Trophoblast cell (in vitro differentiated cells and primary cell): ENCODE results near the gene PLET1.

ENCODE experiments used
- DNase-seq, 2 donors: peaks; one replicate each; pipeline ENCODE4 v3.0.0-alpha.2; 2016
- H2AFZ ChIP-seq: 2 replicates; pipeline ENCODE4 v1.6.1; 2013; ENCODE audit warnings: low read length, moderate library complexity, mild to moderate bottlenecking; ENCODE audit not compliant: insufficient read depth, poor library complexity
- H2AK5ac ChIP-seq: 2 replicates; pipeline ENCODE4 v1.6.1; 2013; ENCODE audit warnings: mild to moderate bottlenecking, low read length
- H2BK120ac ChIP-seq: 2 replicates; pipeline ENCODE4 v1.6.1; 2013; ENCODE audit warnings: low read length, mild to moderate bottlenecking, moderate library complexity; ENCODE audit not compliant: insufficient read depth, poor library complexity
- H2BK12ac ChIP-seq: 2 replicates; pipeline ENCODE4 v1.6.1; 2013; ENCODE audit warnings: mild to moderate bottlenecking, low read length, moderate library complexity
- H2BK5ac ChIP-seq: 2 replicates; pipeline ENCODE4 v1.6.1; 2013; ENCODE audit warnings: low read length, low read depth, moderate library complexity, mild to moderate bottlenecking; ENCODE audit not compliant: poor library complexity
- H3K14ac ChIP-seq: 2 replicates; pipeline ENCODE4 v1.6.1; 2013; ENCODE audit warnings: mild to moderate bottlenecking, low read length
- H3K18ac ChIP-seq: 2 replicates; pipeline ENCODE4 v1.6.1; 2013; ENCODE audit warnings: mild to moderate bottlenecking, low read length
- H3K23ac ChIP-seq: 2 replicates; pipeline ENCODE4 v1.6.1; 2013; ENCODE audit warnings: low read length
- H3K27ac ChIP-seq: 2 replicates; pipeline ENCODE4 v1.5.1; 2013; ENCODE audit warnings: low read depth, mild to moderate bottlenecking, inconsistent platforms, low read length, moderate library complexity
- H3K27me3 ChIP-seq: 2 replicates; pipeline ENCODE4 v1.6.1; 2013; ENCODE audit warnings: inconsistent platforms, mild to moderate bottlenecking, low read length, moderate library complexity; ENCODE audit not compliant: insufficient read depth
- H3K36me3 ChIP-seq, 2 experiments: 1 replicate in 1 of 2; 2 replicates in 1 of 2; pipeline ENCODE4 v1.6.1; 2013; ENCODE audit warnings: low read length in 2 of 2, mild to moderate bottlenecking in 2 of 2, moderate library complexity in 1 of 2; ENCODE audit not compliant: insufficient read depth in 2 of 2, control insufficient read depth in 1 of 2
- H3K4ac ChIP-seq: 2 replicates; pipeline ENCODE4 v1.6.1; 2013; ENCODE audit warnings: low read depth, mild to moderate bottlenecking, low read length, moderate library complexity
- H3K4me1 ChIP-seq, 2 experiments: 1 replicate in 1 of 2; 2 replicates in 1 of 2; pipeline ENCODE4 v1.6.1; 2013; ENCODE audit warnings: low read length in 2 of 2, mild to moderate bottlenecking in 2 of 2, moderate library complexity in 1 of 2; ENCODE audit not compliant: insufficient read depth in 2 of 2, control insufficient read depth in 1 of 2
- H3K4me2 ChIP-seq: 2 replicates; pipeline ENCODE4 v1.6.1; 2013; ENCODE audit warnings: inconsistent platforms, mild to moderate bottlenecking, low read length, moderate library complexity
- H3K4me3 ChIP-seq: 2 replicates; pipeline ENCODE4 v1.5.1; 2013; ENCODE audit warnings: mild to moderate bottlenecking, low read depth, low read length, inconsistent platforms
- H3K79me1 ChIP-seq: one replicate; pipeline ENCODE4 v1.6.1; 2013; ENCODE audit warnings: low read length
- H3K79me2 ChIP-seq: 2 replicates; pipeline ENCODE4 v1.6.1; 2013; ENCODE audit warnings: low read length, mild to moderate bottlenecking; ENCODE audit not compliant: control insufficient read depth, insufficient read depth, poor library complexity
- H3K9ac ChIP-seq: 2 replicates; pipeline ENCODE4 v1.6.1; 2013; ENCODE audit warnings: mild to moderate bottlenecking, low read length
- H3K9me3 ChIP-seq: 2 replicates; pipeline ENCODE4 v1.6.1; 2013; ENCODE audit warnings: low read depth, mild to moderate bottlenecking, control low read depth, inconsistent platforms, low read length; ENCODE audit not compliant: insufficient read depth
- H4K12ac ChIP-seq: 2 replicates; pipeline ENCODE4 v1.6.1; 2013; ENCODE audit warnings: low read depth, mild to moderate bottlenecking, low read length, moderate library complexity
- H4K8ac ChIP-seq: 2 replicates; pipeline ENCODE4 v1.6.1; 2013; ENCODE audit warnings: low read depth, mild to moderate bottlenecking, low read length, moderate library complexity
- H4K91ac ChIP-seq: one replicate; pipeline ENCODE4 v1.6.1; 2013; ENCODE audit warnings: low read depth, mild to moderate bottlenecking, low read length, moderate library complexity
- WGBS: extraction: QIAGEN DNeasy Blood & Tissue Kit; methylation state at CpG from one replicate; pipeline ENCODE4 v1.1.7; 2013; ENCODE audit warnings: missing lambda C conversion rate; ENCODE audit not compliant: insufficient read length, insufficient coverage; ENCODE audit errors: extremely low coverage; 5-methylcytosine and 5-hydroxymethylcytosine counted together

The PLET1 gene

DNA sequence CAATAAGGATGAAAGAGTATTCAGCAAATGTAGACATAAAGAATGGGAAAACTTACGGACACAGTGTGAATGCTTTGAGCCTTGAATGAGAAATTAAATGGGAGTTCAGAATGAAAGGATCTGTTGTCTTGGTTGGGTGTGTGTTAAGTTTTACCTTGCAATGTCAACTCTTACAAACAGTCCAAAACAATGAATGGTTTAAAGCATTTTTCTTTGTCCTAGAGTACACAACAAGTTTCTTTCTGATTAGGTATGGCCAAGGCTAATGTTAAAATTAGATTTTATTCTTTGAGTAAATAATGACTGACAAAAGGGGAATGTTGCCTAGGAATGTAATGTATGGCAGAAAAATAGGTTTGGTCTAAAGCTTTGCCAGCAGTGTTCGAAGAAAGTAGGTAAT lies 32.0 kb downstream of the PLET1 start:
- no peak overlapping the region for H2AK5ac ChIP-seq
- no peak overlapping the region for H2BK5ac ChIP-seq
- H3K27ac ChIP-seq = no peak overlapping the region
- no peak overlapping the region for H3K18ac ChIP-seq
- no peak overlapping the region for H2BK120ac ChIP-seq
- H3K9me3 ChIP-seq = no peaks in the 10 kb centered on the region
- no peaks in the 10 kb centered on the region for H3K27me3 ChIP-seq
- no peak overlapping the region for H3K4ac ChIP-seq
- no peak overlapping the region for H3K23ac ChIP-seq
- peaks cover 16% of the 10 kb centered on the region for H3K79me1 ChIP-seq
- peaks cover 9% of the 10 kb centered on the region in 2 experiments for H3K4me1 ChIP-seq
- no peak overlapping the region for H3K4me3 ChIP-seq
- no CpG with 5 or more reads among the region's 2 CpGs for WGBS
- DNase-seq = no peak
- H4K8ac ChIP-seq = no peak overlapping the region
- H4K91ac ChIP-seq = no peak overlapping the region
- H2BK12ac ChIP-seq = no peak overlapping the region
- H2AFZ ChIP-seq = no peak overlapping the region
- no peak overlapping the region for H3K4me2 ChIP-seq
- H3K9ac ChIP-seq = no peak overlapping the region
- H3K79me2 ChIP-seq = peaks cover 14% of the 10 kb centered on the region
- H3K14ac ChIP-seq = no peak overlapping the region
- no peak overlapping the region for H4K12ac ChIP-seq
- H3K36me3 ChIP-seq = peaks cover 0 to 13% of the 10 kb centered on the region in 2 experiments

DNA sequence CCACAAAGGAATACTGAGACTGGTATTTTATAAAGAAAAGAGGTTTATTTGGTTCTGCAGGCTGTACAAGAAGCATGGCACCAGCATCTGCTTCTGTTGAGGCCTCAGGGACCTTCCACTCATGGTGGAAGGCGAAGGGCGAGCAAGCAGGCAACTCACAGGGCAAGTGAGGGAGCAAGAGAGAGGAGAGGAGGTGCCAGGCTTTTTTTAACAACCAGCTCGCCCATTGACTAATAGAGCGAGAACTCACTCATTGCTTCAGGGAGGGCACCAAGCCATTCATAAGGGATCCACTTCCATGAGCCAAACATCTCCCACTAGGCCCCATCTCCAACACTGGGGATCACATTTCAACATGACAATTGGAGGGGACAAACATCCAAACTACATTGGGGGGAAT lies 33.2 kb downstream of the PLET1 start:
- Histone ChIP-seq H3K18ac (peak overlapping the region; percentile 73), H2AFZ (no peak overlapping the region), H3K79me2 (peaks cover 14% of the 10 kb centered on the region), H2BK120ac (no peak overlapping the region), H2AK5ac (peak overlapping the region; percentile 15), H4K8ac (peak overlapping the region; percentile 75), H3K4me1 (peaks cover 9% of the 10 kb centered on the region in 2 experiments), H3K9me3 (no peaks in the 10 kb centered on the region), H2BK12ac (peak overlapping the region; percentile 18), H3K36me3 (peaks cover 0 to 13% of the 10 kb centered on the region in 2 experiments), H3K27ac (peak overlapping the region; percentile 5), H3K4me3 (no peak overlapping the region), H3K23ac (no peak overlapping the region), H3K79me1 (peaks cover 21% of the 10 kb centered on the region), H3K4me2 (peak overlapping the region; percentile 60), H4K12ac (no peak overlapping the region), H3K4ac (peak overlapping the region; percentile 85), H3K27me3 (no peaks in the 10 kb centered on the region), H3K9ac (no peak overlapping the region), H2BK5ac (peak overlapping the region; percentile 60), H3K14ac (peak overlapping the region; percentile 65), H4K91ac (peak overlapping the region; percentile 25)
- no CpG with 5 or more reads among the region's 4 CpGs for WGBS
- no peak for DNase-seq

DNA sequence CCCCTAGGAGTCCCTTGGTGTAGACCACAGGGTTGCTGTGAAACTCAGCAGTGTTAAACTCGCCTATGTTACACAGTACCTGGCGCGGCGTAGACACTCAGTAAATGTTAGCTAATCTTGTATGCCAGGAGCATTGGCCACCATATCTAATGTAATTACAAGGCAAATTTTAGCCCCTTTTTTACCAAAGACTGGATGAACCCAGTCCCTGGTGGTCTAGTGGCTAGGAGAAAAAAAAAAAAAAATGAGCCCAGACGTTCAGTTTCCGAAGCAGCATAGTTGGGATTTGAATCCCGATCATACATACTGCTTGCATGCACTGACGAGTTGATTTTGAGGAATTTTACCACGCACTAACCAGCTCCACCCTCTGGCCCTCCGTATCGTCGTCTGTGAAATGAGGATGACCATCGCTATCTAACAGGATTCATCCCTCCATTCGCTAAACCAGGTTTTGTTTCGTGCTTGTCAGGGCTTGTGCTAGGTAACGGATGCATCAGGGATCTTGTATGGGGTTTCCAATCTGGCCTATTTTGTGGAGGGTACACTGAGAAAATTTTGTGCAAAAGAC lies 33.7 kb downstream of the PLET1 start:
- Histone ChIP-seq H3K4ac (peak overlapping the region; percentile 85), H3K79me2 (peaks cover 18% of the 10 kb centered on the region), H3K4me2 (peak overlapping the region; percentile 60), H2BK120ac (peak overlapping the region; percentile 52), H3K18ac (peak overlapping the region; percentile 74), H3K14ac (peak overlapping the region; percentile 70), H2BK12ac (no peak overlapping the region), H2AFZ (peak overlapping the region; percentile 14), H2BK5ac (peak overlapping the region; percentile 73), H3K4me1 (peaks cover 14% of the 10 kb centered on the region in 2 experiments), H3K9ac (peak overlapping the region; percentile 94), H3K4me3 (peak overlapping the region; percentile 95), H3K27ac (peak overlapping the region; percentile 98), H2AK5ac (peak overlapping the region; percentile 3), H4K12ac (peak overlapping the region; percentile 82), H3K79me1 (peaks cover 27% of the 10 kb centered on the region), H4K91ac (peak overlapping the region; percentile 86), H3K23ac (peak overlapping the region; percentile 55), H3K9me3 (no peaks in the 10 kb centered on the region), H4K8ac (peak overlapping the region; percentile 87), H3K27me3 (no peaks in the 10 kb centered on the region), H3K36me3 (peaks cover 0 to 11% of the 10 kb centered on the region in 2 experiments)
- WGBS = no CpG with 5 or more reads among the region's 16 CpGs
- peak; percentile 23 to 36 for DNase-seq

DNA sequence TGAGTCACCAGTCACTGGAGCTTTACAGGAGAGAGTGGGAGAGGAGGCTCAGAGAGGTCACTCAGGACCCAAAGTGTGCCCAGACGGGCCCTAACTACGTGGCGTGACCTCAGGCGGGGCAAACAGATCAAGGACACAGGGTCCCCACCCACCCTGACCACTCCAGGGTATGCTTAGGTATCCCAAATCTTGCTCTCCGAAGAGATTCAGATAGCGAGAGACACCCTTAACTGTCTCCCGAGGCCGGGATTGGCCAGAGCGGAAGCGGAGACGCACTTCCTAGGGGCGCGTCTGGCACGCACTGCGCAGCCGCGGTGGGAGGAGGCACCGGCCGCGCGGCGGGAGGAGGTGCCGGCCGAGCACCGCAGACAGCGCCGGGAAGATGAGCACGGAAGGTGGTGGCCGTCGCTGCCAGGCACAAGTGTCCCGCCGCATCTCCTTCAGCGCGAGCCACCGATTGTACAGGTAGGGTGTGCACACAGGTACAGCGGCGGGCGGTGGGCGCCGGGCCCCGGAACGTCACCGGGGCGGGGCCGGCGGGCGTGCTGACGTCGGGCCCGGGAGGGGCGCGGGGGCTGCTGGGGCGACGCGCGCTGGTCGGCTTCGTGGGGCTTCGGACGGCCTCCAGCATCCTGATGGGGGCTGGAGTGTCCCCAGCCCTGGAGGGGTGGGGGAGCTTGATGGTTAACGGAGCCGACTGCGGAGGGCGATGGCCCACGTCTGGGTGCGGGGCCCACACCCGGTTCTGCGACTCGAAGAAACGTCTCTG lies 34.4 kb downstream of the PLET1 start, which contains the start of gene PTS:
Gene PTS, plus strand, starts transcription at position 367 of the 769 bp plus-strand sequence. Its CDS starts 16 bp downstream, at position 383.
- Histone ChIP-seq H3K79me2 (peaks cover 18% of the 10 kb centered on the region), H3K4me2 (peak within 1 kb of the TSS; percentile 60), H2AK5ac (peak within 1 kb of the TSS; percentile 11), H3K23ac (peak within 1 kb of the TSS; percentile 55), H2BK12ac (peak within 1 kb of the TSS; percentile 29), H2BK120ac (peak within 1 kb of the TSS; percentile 65), H3K4me1 (peaks cover 15 to 19% of the 10 kb centered on the region in 2 experiments), H3K9me3 (no peaks in the 10 kb centered on the region), H3K4me3 (peak within 1 kb of the TSS; percentile 95), H3K4ac (peak within 1 kb of the TSS; percentile 85), H2AFZ (peak within 1 kb of the TSS; percentile 64), H3K79me1 (peaks cover 31% of the 10 kb centered on the region), H2BK5ac (peak within 1 kb of the TSS; percentile 88), H3K27ac (peak within 1 kb of the TSS; percentile 98), H4K91ac (peak within 1 kb of the TSS; percentile 86), H4K8ac (peak within 1 kb of the TSS; percentile 87), H4K12ac (peak within 1 kb of the TSS; percentile 82), H3K27me3 (no peaks in the 10 kb centered on the region), H3K14ac (peak within 1 kb of the TSS; percentile 70), H3K9ac (peak within 1 kb of the TSS; percentile 94), H3K18ac (peak within 1 kb of the TSS; percentile 74), H3K36me3 (peaks cover 0 to 11% of the 10 kb centered on the region in 2 experiments)
- peak; percentile 90 to 96 for DNase-seq
- no CpG with 5 or more reads among the region's 70 CpGs for WGBS
